HL-60 (cell line): ENCODE results near the gene MMP12.

Source experiments
- DNase-seq, 2 experiments: peaks; one replicate each; pipeline ENCODE4 v3.0.0-alpha.2; 2010 to 2020; ENCODE audit warnings: low read depth in 1 of 2, low spot score in 1 of 2
- H3K27ac ChIP-seq: fragments of 250-450 bp; sonication (Bioruptor Pico); replicated peaks from 2 replicates; pipeline ENCODE4 v1.5.1; 2020; ENCODE audit warnings: mild to moderate bottlenecking, moderate library complexity
- H3K27me3 ChIP-seq: fragments of 250-450 bp; sonication (Bioruptor Pico); 2 replicates; pipeline ENCODE4 v1.5.1; 2021; ENCODE audit warnings: mild to moderate bottlenecking, moderate library complexity; ENCODE audit not compliant: insufficient read depth, poor library complexity, severe bottlenecking
- H3K4me3 ChIP-seq: replicated peaks from 2 replicates; pipeline ENCODE4 v1.5.1; 2011; ENCODE audit warnings: mild to moderate bottlenecking, control low read depth, low read length; ENCODE audit not compliant: insufficient read depth
- GABPA ChIP-seq: IDR thresholded peaks from 2 replicates; pipeline ENCODE4 v1.6.1; 2012; ENCODE audit warnings: low read depth
- POLR2AphosphoS5 ChIP-seq: IDR thresholded peaks from 2 replicates; pipeline ENCODE4 v1.6.1; 2012; ENCODE audit warnings: low read depth
- REST ChIP-seq: IDR thresholded peaks from 2 replicates; pipeline ENCODE4 v1.6.1; 2012; ENCODE audit warnings: low read depth; ENCODE audit not compliant: insufficient replicate concordance
- SPI1 ChIP-seq: IDR thresholded peaks from 2 replicates; pipeline ENCODE4 v1.6.1; 2012; ENCODE audit warnings: low read depth, mild to moderate bottlenecking, borderline replicate concordance
- TF ChIP-seq, protein P1 (sequence below): IDR thresholded peaks from one replicate; pipeline ENCODE4 v1.5.1; 2011; ENCODE audit warnings: low read length, control low read depth, inconsistent platforms; ENCODE audit not compliant: insufficient read depth

MMP12 gene

GRCh38 chr11:102831489-102832440, 43.0 kb downstream of the MMP12 start:
- H3K4me3 ChIP-seq = no peak overlapping the region
- DNase-seq = no peak
- no peak for TF ChIP-seq POLR2AphosphoS5
- TF ChIP-seq GABPA = no peak
- TF ChIP-seq SPI1 = no peak
- TF ChIP-seq, protein P1, sequence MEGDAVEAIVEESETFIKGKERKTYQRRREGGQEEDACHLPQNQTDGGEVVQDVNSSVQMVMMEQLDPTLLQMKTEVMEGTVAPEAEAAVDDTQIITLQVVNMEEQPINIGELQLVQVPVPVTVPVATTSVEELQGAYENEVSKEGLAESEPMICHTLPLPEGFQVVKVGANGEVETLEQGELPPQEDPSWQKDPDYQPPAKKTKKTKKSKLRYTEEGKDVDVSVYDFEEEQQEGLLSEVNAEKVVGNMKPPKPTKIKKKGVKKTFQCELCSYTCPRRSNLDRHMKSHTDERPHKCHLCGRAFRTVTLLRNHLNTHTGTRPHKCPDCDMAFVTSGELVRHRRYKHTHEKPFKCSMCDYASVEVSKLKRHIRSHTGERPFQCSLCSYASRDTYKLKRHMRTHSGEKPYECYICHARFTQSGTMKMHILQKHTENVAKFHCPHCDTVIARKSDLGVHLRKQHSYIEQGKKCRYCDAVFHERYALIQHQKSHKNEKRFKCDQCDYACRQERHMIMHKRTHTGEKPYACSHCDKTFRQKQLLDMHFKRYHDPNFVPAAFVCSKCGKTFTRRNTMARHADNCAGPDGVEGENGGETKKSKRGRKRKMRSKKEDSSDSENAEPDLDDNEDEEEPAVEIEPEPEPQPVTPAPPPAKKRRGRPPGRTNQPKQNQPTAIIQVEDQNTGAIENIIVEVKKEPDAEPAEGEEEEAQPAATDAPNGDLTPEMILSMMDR = no peak
- no peak for TF ChIP-seq REST
- peaks cover 20% of the 10 kb centered on the region for H3K27me3 ChIP-seq
- H3K27ac ChIP-seq = no peak overlapping the region

- H3K4me3 ChIP-seq = no peak overlapping the region
Measured at GRCh38 chr11:102831128-102831488, 43.7 kb downstream of the MMP12 start.

DNA sequence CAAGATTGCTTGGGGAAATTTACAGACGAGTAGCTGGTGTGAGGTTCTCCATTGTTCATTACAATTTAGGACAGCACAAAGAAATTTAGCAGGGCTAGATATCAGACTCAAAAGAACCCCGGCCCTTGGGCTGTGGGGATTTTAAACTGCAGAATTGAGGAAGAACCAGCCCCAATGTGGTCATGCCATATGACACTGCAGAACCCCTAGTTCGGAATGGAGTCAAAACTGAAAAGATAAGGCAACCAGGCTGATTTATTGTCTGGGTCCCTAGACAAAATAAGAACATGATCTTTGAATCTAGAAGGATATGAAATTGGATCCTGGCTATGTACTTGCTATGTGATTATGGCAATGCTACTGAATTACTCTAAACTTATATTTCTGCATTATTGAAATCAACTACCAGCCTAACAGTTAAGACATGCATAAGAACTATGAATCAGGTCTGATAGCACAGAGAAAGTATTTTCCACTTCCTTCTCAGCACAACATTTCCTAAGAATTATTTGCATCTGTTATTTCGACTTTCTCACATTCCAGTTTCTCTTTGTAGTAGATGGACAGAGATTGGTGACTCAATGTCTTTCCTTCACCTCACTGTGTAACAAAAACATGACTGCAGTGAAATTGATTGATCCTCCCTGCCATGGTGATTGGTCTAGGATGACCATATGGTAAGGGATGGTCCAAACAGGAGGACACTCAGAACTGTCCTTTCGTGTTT, 44.6 kb downstream of the MMP12 start:
- no peak for DNase-seq
- Histone ChIP-seq H3K27ac (no peak overlapping the region), H3K27me3 (peaks cover 20% of the 10 kb centered on the region), H3K4me3 (no peak overlapping the region)
- TF ChIP-seq SPI1 = no peak
- no peak for TF ChIP-seq GABPA
- TF ChIP-seq, protein P1 = no peak
- no peak for TF ChIP-seq REST
- TF ChIP-seq POLR2AphosphoS5 = no peak

More at GRCh38 chr11:102831128-102831488, 43.7 kb downstream of the MMP12 start:
- TF ChIP-seq GABPA (no peak), POLR2AphosphoS5 (no peak)
- TF ChIP-seq, protein P1 = no peak
- no peak for DNase-seq
- peaks cover 20% of the 10 kb centered on the region for H3K27me3 ChIP-seq
- no peak overlapping the region for H3K27ac ChIP-seq
